Mononuclear cell (primary cell): ENCODE results near the gene MYOD1. TPM values are rescaled to one million over a fixed set of nuclear protein-coding genes. Genes with fewer than 3 reads are reported as not detected.

Experiments used
- H3K27me3 ChIP-seq: 2 replicates; pipeline ENCODE4 v1.6.0; 2011; ENCODE audit warnings: low read length, control low read depth; ENCODE audit not compliant: insufficient read depth
- H3K4me1 ChIP-seq: 2 replicates; pipeline ENCODE4 v1.5.1; 2011; ENCODE audit warnings: mild to moderate bottlenecking, low read length, control low read depth; ENCODE audit not compliant: insufficient read depth
- H3K4me3 ChIP-seq: 2 replicates; pipeline ENCODE4 v1.5.1; 2011; ENCODE audit warnings: mild to moderate bottlenecking, low read length, moderate library complexity
- H3K9me3 ChIP-seq: 2 replicates; pipeline ENCODE4 v1.5.1; 2011; ENCODE audit warnings: low read depth, mild to moderate bottlenecking, control low read depth, low read length
- total RNA-seq: library from RNA; depleted of rRNA; stranded (reverse); fragments of >200 nt; gene quantifications from one replicate; pipeline ENCODE4 v1.2.3, GENCODE V29; 2012

MYOD1 gene
- total RNA-seq, 1 donor, result not detected

DNA sequence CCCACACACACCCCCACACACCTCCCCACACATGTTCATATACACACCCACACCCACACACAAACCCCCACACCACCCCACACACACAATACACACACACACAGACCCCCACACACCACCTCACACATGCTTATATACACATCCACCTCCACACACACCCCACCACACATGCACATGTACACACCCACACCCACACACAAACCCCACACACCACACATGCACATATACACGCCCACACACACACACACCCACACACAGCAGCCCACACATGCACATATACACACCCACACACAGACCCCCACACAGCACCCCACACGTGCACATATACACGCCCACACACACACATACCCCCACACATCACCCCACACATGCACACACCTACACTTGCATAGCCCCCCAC, 44.3 kb downstream of the MYOD1 start:
- Histone ChIP-seq H3K4me1 (no peaks in the 10 kb centered on the region), H3K4me3 (no peak overlapping the region), H3K9me3 (no peaks in the 10 kb centered on the region), H3K27me3 (no peaks in the 10 kb centered on the region)

DNA sequence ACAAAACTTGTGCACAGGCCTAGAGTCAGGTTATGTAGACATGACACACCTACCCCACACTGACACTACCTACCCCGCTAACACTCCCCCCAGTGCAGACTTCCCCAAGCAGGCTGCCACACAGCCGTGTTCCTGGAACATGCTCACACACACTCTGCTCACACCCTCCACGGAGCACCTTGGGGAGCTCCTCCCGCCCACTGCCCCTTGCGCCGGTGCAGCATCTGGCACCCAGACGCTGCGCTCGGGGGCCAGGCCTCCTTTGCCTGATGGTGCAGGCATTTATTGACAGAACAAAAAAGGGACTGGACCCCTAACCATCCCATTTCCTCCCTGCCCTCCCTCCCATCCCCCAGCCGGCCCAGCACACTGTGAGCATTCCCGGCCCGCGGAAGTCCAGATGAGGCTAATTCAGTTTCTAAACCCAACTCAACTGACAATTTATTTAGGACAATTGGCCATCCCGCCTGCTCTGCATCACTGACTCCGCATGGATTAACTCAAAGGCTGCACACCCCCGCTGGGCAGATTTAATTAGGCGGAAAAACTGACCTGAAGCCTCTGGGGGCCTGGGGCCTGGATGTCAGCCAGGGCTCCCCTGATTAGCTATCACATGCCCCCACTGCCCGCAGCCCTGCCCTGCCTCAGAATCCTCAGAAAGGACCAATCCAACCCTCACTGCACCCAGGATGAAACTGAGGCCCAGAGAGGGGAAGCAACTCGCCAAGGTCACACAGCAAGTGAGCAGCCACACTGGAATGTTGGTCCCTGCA, 45.3 kb downstream of the MYOD1 start:
- H3K27me3 ChIP-seq, result no peaks in the 10 kb centered on the region
- H3K4me3 ChIP-seq, result no peak overlapping the region
- no peaks in the 10 kb centered on the region for H3K4me1 ChIP-seq
- no peaks in the 10 kb centered on the region for H3K9me3 ChIP-seq

DNA sequence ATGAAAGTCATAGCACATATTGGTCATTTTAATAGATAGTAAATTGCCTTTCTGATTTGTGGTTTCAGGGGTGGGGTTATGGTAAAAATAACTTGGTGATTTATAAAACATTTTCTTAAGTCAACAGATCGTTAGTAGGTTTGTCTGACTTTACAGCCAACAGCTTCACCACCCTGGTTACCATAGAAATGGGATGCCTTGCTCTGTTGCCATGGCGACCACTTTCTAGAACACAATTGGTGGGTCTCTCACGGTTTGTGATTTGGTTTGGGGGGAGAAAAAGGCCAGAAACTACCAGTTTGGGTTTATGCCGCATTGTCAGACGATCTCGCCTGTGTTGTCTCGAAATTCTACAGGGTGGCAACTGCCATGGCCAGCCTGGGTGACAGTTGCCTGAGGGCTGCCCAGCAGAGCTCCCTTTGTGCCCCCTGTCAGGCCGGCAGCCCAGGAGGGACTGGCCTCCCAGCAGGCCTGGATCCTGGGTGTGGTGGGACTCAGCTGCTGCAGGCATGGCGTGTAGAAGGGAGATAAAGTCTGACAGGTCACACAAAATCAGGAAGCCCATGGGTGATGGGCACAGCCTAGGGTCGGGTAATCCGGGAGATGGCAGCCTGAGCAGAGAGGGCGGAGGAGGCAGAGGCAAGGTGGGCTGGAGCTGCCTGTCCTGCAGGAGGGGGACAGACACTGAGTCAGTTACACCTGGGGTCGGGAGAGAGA, 46.1 kb downstream of the MYOD1 start:
- H3K4me3 ChIP-seq, result no peak overlapping the region
- no peaks in the 10 kb centered on the region for H3K27me3 ChIP-seq
- no peaks in the 10 kb centered on the region for H3K9me3 ChIP-seq
- H3K4me1 ChIP-seq, result no peaks in the 10 kb centered on the region

DNA sequence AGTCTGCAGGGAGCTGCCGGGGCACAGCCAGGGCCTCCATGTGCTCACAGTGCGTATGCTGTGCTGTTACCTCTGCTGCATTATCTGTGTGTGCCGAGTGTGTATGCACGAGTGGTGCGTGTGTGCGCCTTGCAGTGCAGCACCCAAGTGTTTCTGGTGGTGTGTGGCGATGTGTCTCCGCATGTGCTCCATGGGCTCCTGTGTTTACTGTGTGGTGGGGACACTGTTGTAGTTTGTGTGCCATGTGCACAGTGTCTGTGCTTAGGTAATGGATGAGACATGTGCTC, 46.6 kb downstream of the MYOD1 start:
- Histone ChIP-seq H3K4me3 (no peak overlapping the region), H3K27me3 (no peaks in the 10 kb centered on the region), H3K9me3 (no peaks in the 10 kb centered on the region), H3K4me1 (no peaks in the 10 kb centered on the region)

DNA sequence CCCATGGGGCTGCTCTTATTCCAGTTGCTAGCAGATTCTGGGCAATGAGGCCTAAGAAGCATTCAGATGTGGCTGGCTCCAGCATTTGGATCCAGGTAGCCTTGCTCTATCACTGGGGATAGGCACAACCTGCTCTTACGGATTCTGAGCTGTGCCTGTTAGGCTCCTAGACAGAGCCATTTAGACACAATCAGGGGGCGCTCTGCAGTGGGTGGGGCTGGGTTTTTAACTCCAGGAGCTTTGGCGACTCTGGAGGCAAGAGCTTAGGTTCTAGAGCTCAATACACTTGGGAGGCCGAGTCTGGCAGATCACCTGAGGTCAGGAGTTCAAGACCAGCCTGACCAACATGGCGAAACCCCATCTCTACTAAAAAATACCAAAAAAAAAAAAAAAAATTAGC, 47.2 kb downstream of the MYOD1 start:
- Histone ChIP-seq H3K4me1 (no peaks in the 10 kb centered on the region), H3K9me3 (no peaks in the 10 kb centered on the region), H3K27me3 (no peaks in the 10 kb centered on the region), H3K4me3 (no peak overlapping the region)

DNA sequence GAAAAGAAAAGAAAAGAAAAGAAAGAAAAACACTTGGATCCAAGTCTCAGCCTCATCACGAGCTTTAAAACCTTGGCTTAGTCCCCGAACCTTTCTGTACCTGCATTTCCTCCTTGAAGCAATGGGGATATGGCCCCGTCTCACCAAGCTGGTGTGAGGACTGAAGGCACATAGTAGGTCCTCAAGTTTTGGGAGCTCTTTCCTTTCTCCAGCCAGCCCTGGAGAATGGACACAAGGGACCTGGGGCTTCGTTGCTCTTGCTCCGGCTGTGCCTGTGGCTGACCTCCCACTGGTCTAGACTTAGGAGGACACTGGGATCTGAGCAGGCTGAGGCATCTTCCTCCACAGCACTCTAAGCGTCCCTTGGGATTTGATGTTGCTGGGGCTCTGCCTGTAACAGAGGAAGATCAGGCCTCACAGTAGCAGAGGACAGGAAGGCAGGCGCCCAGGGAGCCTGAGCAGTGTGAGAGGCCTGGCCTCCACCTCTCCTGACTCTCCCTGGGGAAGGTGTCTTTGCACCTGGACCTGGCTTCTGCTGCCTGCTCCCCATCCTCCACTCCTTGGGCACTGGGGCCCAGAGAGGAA, 48.0 kb downstream of the MYOD1 start:
- no peaks in the 10 kb centered on the region for H3K4me1 ChIP-seq
- H3K27me3 ChIP-seq, result no peaks in the 10 kb centered on the region
- no peak overlapping the region for H3K4me3 ChIP-seq
- H3K9me3 ChIP-seq, result no peaks in the 10 kb centered on the region

DNA sequence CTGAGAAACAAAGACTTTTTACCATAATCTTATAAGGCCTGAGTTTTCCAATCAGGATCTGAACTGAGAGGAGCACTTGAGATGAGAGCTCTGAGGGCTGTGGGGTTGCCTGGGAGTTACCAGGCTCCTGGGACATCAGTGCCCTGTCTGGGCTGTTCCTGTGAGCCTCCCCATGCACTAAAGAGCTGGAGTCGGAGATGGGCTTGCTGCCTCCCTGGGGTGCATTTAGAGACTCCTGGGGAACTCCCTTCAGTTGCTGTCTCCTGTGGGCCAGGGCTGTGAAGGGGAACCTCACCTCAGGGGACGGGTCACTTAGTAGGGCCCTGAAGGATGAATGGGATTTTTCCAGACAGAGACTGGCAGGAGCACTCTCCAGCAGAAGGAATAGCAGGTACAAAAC, 48.5 kb downstream of the MYOD1 start:
- H3K4me1 ChIP-seq, result no peaks in the 10 kb centered on the region
- no peaks in the 10 kb centered on the region for H3K27me3 ChIP-seq
- no peaks in the 10 kb centered on the region for H3K9me3 ChIP-seq
- no peak overlapping the region for H3K4me3 ChIP-seq

DNA sequence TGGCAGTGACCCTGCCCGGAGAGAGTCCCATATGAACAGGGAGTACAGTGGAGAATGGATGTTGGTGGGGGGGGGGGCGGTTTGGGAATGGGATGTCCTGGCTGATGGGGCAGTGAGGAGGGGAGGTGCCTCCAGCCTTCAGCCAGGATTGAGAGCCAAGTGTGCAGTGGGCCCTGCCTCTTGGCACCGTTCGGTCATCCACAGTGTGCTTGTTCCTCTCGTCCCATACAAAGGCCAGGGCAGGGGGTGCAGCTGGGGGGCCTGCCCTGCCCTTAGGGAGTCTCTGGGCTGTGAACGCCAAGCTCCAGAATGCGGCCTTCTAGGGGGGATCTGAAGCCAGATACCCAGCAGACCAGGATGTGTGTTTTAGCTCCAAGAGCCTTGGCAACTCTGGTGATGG, 49.2 kb downstream of the MYOD1 start:
- no peaks in the 10 kb centered on the region for H3K27me3 ChIP-seq
- no peak overlapping the region for H3K4me3 ChIP-seq
- no peaks in the 10 kb centered on the region for H3K9me3 ChIP-seq
- no peaks in the 10 kb centered on the region for H3K4me1 ChIP-seq

DNA sequence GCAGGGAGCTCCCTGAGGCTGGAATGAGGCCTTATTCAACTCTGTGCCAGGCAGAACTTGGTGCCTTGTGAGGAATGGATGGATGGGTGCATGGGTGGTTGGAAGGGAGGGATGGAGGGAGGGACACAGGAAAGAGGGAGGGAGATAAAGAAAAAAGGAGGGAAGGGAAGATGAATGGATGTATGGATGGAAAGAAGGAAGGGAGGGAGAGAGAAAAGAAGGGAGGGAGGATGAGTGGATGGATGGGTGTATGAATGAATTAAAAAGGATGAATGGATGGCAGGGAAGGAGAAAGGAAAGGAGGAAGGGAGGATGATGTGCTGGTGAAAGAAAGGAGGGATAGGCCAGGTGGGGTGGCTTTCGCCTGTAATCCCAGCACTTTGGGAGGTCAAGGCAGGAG, 49.8 kb downstream of the MYOD1 start:
- Histone ChIP-seq H3K4me1 (no peaks in the 10 kb centered on the region), H3K27me3 (no peaks in the 10 kb centered on the region), H3K4me3 (no peak overlapping the region), H3K9me3 (no peaks in the 10 kb centered on the region)

DNA sequence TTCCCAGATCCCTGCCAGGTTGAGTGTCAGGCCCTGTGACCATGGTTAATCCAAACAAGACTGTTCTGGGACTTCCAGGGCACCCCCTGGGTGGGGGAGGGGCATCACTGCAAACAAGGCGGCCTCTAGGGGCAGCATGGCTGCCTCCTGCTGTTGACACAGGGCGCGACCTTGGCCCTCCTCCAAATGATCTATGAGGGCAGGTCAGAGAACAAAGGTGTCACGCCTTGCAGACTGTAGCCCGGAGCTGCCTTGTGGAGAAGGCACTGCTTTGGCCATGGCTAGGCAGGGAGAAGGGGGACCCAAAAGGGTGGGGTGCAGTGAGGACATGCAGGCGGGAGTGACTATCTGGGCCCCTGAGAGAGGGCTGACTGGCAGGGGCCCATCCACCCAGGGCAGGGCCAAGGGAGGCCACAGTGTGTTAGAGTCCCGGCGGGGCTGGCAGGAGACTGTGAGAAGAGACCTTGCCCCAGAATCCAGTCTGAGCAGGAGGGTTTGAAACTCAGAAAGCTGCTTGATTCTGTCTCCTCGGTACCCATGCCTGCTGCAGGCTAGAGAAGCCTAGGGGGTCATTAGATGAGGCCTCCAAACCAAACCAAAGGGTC, 50.8 kb downstream of the MYOD1 start:
- Histone ChIP-seq H3K4me1 (no peaks in the 10 kb centered on the region), H3K9me3 (no peaks in the 10 kb centered on the region), H3K27me3 (no peaks in the 10 kb centered on the region), H3K4me3 (no peak overlapping the region)

DNA sequence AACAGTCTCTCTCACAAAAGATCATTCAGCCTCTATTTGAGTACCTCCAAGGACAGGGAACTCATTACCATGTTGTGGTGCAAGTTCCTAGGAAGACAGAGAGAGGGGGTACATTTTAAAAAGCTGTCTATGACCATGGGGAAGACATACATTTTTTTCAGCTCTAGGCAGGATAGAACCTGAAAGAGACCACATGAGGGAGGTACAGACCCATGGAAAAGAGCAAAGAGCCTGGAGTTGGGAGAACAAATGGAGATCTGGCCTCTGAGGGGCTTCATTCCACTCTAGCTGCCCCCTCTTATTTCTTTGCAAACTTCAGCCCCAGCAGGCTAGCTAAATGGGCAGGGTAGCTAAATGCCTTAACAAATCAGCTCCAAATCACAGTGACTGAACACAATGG, 51.5 kb downstream of the MYOD1 start:
- H3K27me3 ChIP-seq, result no peaks in the 10 kb centered on the region
- no peaks in the 10 kb centered on the region for H3K9me3 ChIP-seq
- H3K4me3 ChIP-seq, result no peak overlapping the region
- H3K4me1 ChIP-seq, result no peaks in the 10 kb centered on the region

DNA sequence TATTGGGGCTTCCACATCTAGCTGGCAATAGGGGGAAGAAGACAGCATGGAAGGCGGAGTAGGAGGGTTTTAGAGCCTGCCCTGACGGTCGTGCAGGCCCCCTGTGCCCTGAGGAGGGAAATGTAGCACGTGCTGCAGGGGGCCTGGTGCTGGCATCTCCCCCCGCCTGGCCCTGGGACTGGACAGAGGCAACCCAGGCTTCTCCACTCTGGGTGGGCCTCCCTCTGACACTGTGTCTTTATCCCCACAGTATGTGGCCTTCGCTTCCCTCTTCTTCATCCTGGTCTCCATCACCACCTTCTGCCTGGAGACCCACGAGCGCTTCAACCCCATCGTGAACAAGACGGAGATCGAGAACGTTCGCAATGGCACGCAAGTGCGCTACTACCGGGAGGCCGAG, 52.0 kb downstream of the MYOD1 start:
- Histone ChIP-seq H3K4me1 (no peaks in the 10 kb centered on the region), H3K4me3 (no peak overlapping the region), H3K27me3 (no peaks in the 10 kb centered on the region), H3K9me3 (no peaks in the 10 kb centered on the region)

Other genes starting within 250 kb of the MYOD1 start
- gene ABCC8, start 242.7 kb upstream of the MYOD1 start, total RNA-seq, result under 0.01 TPM
- not detected for gene USH1C, start 175.2 kb upstream of the MYOD1 start, total RNA-seq
- gene OTOG, start 172.3 kb upstream of the MYOD1 start, total RNA-seq, result not detected
- under 0.01 TPM for gene KCNC1, start 15.2 kb downstream of the MYOD1 start, total RNA-seq